Body of pancreas (tissue), 4 donors: Measurements from ENCODE around the gene SYT6.

Experiments used
- POLR2A ChIP-seq, 3 donors: fragments of 450-650 bp; IDR thresholded peaks; one replicate each; pipeline ENCODE4 v1.6.1; 2016; ENCODE audit warnings: antibody characterized with exemption in 3 of 3, mild to moderate bottlenecking in 2 of 3
- TF ChIP-seq, protein P1 (sequence below), 7 experiments: fragments of 450-650 bp in 4 of 7; fragments of 200-600 bp in 3 of 7; sonication (generic) in 3 of 7; IDR thresholded peaks; one replicate each; pipeline ENCODE4 v1.5.1; 2016 to 2019; ENCODE audit warnings: antibody characterized with exemption in 7 of 7

DNA sequence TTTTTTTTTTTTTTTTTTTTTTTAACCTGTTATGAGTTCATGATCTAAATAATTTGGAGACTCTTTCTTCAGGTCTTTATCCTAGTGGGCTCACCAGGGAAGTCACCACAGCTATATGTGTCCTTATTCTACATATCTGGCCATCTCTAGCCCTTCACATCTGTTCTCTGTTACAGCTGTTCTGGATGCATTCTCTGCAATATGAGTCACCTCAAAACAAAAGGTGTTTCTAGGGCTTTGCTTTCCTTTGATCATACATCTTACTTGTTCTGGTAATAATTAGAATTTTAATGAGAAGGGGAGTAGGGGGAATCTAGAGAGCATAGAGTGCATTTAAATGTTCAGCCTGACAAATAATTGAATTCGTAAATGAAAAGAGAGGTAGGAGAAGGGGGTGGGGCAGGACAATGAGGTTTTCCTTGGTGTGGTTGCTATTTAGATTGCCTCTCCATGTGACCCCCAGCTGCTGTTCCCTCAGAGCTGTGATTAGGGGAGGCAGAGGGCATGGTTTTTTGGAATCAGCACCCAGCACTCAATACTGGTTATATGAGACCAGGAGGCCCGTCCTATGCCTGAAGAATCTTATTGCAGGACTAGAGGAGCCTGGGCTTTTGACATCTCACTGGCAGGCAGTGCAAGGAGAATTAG is 8.0 kb downstream of the SYT6 start:
- TF ChIP-seq, protein P1, sequence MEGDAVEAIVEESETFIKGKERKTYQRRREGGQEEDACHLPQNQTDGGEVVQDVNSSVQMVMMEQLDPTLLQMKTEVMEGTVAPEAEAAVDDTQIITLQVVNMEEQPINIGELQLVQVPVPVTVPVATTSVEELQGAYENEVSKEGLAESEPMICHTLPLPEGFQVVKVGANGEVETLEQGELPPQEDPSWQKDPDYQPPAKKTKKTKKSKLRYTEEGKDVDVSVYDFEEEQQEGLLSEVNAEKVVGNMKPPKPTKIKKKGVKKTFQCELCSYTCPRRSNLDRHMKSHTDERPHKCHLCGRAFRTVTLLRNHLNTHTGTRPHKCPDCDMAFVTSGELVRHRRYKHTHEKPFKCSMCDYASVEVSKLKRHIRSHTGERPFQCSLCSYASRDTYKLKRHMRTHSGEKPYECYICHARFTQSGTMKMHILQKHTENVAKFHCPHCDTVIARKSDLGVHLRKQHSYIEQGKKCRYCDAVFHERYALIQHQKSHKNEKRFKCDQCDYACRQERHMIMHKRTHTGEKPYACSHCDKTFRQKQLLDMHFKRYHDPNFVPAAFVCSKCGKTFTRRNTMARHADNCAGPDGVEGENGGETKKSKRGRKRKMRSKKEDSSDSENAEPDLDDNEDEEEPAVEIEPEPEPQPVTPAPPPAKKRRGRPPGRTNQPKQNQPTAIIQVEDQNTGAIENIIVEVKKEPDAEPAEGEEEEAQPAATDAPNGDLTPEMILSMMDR (IDR thresholded peaks at IDR 0.05), result no peak
- TF ChIP-seq POLR2A (IDR thresholded peaks at IDR 0.05), result no peak
